Left ventricle myocardium inferior (tissue), 1 donor: ENCODE results near the gene USP8. TPM values are rescaled to one million over a fixed set of nuclear protein-coding genes. Genes with fewer than 3 reads are reported as not detected.

ENCODE experiments used
- DNase-seq: peaks from one replicate; pipeline ENCODE4 v3.0.0-alpha.2; 2020
- H3K27ac ChIP-seq: fragments of 200-600 bp; replicated peaks from 2 replicates; pipeline ENCODE4 v1.8.0; 2021
- H3K27me3 ChIP-seq: fragments of 200-600 bp; 2 replicates; pipeline ENCODE4 v1.8.0; 2021; ENCODE audit warnings: low read depth
- H3K36me3 ChIP-seq: fragments of 200-600 bp; 2 replicates; pipeline ENCODE4 v1.8.0; 2021
- H3K4me1 ChIP-seq: fragments of 200-600 bp; 2 replicates; pipeline ENCODE4 v1.8.0; 2021
- H3K4me3 ChIP-seq: fragments of 200-600 bp; 2 replicates; pipeline ENCODE4 v1.8.0; 2021; ENCODE audit warnings: mild to moderate bottlenecking, moderate library complexity
- H3K9me3 ChIP-seq: fragments of 200-600 bp; replicated peaks from 2 replicates; pipeline ENCODE4 v1.8.0; 2021
- CTCF ChIP-seq: fragments of 200-600 bp; IDR thresholded peaks from 2 replicates; pipeline ENCODE4 v1.8.0; 2021; ENCODE audit warnings: antibody characterized with exemption, mild to moderate bottlenecking, borderline replicate concordance
- intact Hi-C: fragments of 100-400 bp; cut with micrococcal nuclease; formaldehyde crosslinking; loops from one replicate; pipeline ENCODE4 v1.11.0; 2022
- total RNA-seq: library from RNA; stranded (reverse); fragmentation: NEBNext Ultra II Directional; extraction: Animal tissue kit (Norgen Biotek cat#: 25700); gene quantifications from one replicate; pipeline ENCODE4 v1.2.1, GENCODE V29; 2021
- donor health status: DM: no; HTN: yes; CAD: no; lungs with severe emphysema.

Gene USP8
- total RNA-seq, 1 donor from 2014 or later = 43.9 TPM

- Histone ChIP-seq H3K27me3 (no peaks in the 10 kb centered on the region), H3K4me1 (peaks cover 29% of the 10 kb centered on the region), H3K27ac (no peak overlapping the region), H3K4me3 (no peak overlapping the region), H3K9me3 (no peaks in the 10 kb centered on the region), H3K36me3 (peaks cover 22% of the 10 kb centered on the region)
- TF ChIP-seq CTCF = no peak
- intact Hi-C loops = no loop called here
- no peak for DNase-seq
These were observed 11.6 kb downstream of the USP8 start for GRCh38 chr15:50435772-50436171.

- no peak for DNase-seq
- H3K27ac ChIP-seq = no peak overlapping the region
- peaks cover 44% of the 10 kb centered on the region for H3K36me3 ChIP-seq
- no peaks in the 10 kb centered on the region for H3K9me3 ChIP-seq
- intact Hi-C loops = no loop called here
- no peaks in the 10 kb centered on the region for H3K27me3 ChIP-seq
- no peak overlapping the region for H3K4me3 ChIP-seq
- peaks cover 21% of the 10 kb centered on the region for H3K4me1 ChIP-seq
- TF ChIP-seq CTCF = no peak
These were observed 14.0 kb downstream of the USP8 start for GRCh38 chr15:50438251-50438650.

- Histone ChIP-seq H3K9me3 (no peaks in the 10 kb centered on the region), H3K27me3 (no peaks in the 10 kb centered on the region), H3K36me3 (peaks cover 62% of the 10 kb centered on the region), H3K4me3 (no peak overlapping the region), H3K27ac (no peak overlapping the region), H3K4me1 (peaks cover 9% of the 10 kb centered on the region)
- no peak for DNase-seq
- intact Hi-C loops = no loop called here
- no peak for TF ChIP-seq CTCF
These were observed 16.7 kb downstream of the USP8 start for GRCh38 chr15:50440932-50441331.

GRCh38 chr15:50452927-50453326 is 28.7 kb downstream of the USP8 start:
- TF ChIP-seq CTCF = no peak
- Histone ChIP-seq H3K36me3 (peaks cover 53% of the 10 kb centered on the region), H3K4me1 (peaks cover 7% of the 10 kb centered on the region), H3K27me3 (no peaks in the 10 kb centered on the region), H3K27ac (no peak overlapping the region), H3K9me3 (no peaks in the 10 kb centered on the region), H3K4me3 (no peak overlapping the region)
- DNase-seq = no peak
- intact Hi-C loops = no loop called here

- no peak for DNase-seq
- H3K4me3 ChIP-seq = no peak overlapping the region
- intact Hi-C loops = no loop called here
- H3K36me3 ChIP-seq = peaks cover 79% of the 10 kb centered on the region
- no peaks in the 10 kb centered on the region for H3K9me3 ChIP-seq
- no peak for TF ChIP-seq CTCF
- no peaks in the 10 kb centered on the region for H3K27me3 ChIP-seq
- H3K27ac ChIP-seq = no peak overlapping the region
- H3K4me1 ChIP-seq = peaks cover 2% of the 10 kb centered on the region
These were observed 34.3 kb downstream of the USP8 start for GRCh38 chr15:50458348-50459112.
